ENCODE data around the gene AOX1. TPM values are rescaled to one million over a fixed set of nuclear protein-coding genes. Genes with fewer than 3 reads are reported as not detected.
A peak's percentile ranks its signal among the peaks of the same experiment; 100 is the strongest.
"Not testable (repeated sequence)": the region's sequence is repeated elsewhere in the genome, so short reads cannot be mapped to it uniquely, and the experiment has no call there.

Gene AOX1
- total RNA-seq (not detected), total RNA-seq (0.15 to 0.46 reads per million in 2 donors)

- ATAC-seq, result peak; percentile 58
- no peaks in the 10 kb centered on the region for H3K9me3 ChIP-seq (ENCODE audit: control insufficient read depth, low read length, poor library complexity, severe bottlenecking)
- Mint-ChIP-seq H3K27me3 (peaks cover 10% of the 10 kb centered on the region), H3K4me1 (peaks cover 7% of the 10 kb centered on the region), H3K36me3 (ENCODE audit: low read depth) (peaks cover 3% of the 10 kb centered on the region), H3K27ac (no peak within 1 kb of the TSS), H3K4me3 (peak within 1 kb of the TSS; percentile 84)
- DNase-seq, result peak in 1 of 3 donors; percentile 8
These were observed at the start of gene AOX1 for GRCh38 chr2:200585730-200586643. Gene AOX1 (plus strand): TSS chr2:200586014. CDS start chr2:200586109, 95 bp downstream.

GRCh38 chr2:200538139-200538538, 47.7 kb upstream of the AOX1 start:
- Mint-ChIP-seq H3K27ac (no peak overlapping the region), H3K27me3 (no peaks in the 10 kb centered on the region), H3K36me3 (ENCODE audit: low read depth) (no peaks in the 10 kb centered on the region), H3K4me1 (peaks cover 2% of the 10 kb centered on the region), H3K4me3 (no peak overlapping the region)
- no peaks in the 10 kb centered on the region for H3K9me3 ChIP-seq (ENCODE audit: control insufficient read depth, low read length, poor library complexity, severe bottlenecking)
- DNase-seq, result no peak
- no peak for ATAC-seq

GRCh38 chr2:200540793-200541192, 45.0 kb upstream of the AOX1 start:
- Mint-ChIP-seq H3K36me3 (ENCODE audit: low read depth) (no peaks in the 10 kb centered on the region), H3K27me3 (no peaks in the 10 kb centered on the region), H3K27ac (no peak overlapping the region), H3K4me1 (no peaks in the 10 kb centered on the region), H3K4me3 (no peak overlapping the region)
- ATAC-seq (no peak), DNase-seq (no peak)
- no peaks in the 10 kb centered on the region for H3K9me3 ChIP-seq (ENCODE audit: control insufficient read depth, low read length, poor library complexity, severe bottlenecking)

GRCh38 chr2:200566596-200566995, 19.2 kb upstream of the AOX1 start:
- not testable (repeated sequence) for H3K4me1 Mint-ChIP-seq; H3K27me3 Mint-ChIP-seq; H3K36me3 Mint-ChIP-seq (ENCODE audit: low read depth); DNase-seq; H3K27ac Mint-ChIP-seq; H3K4me3 Mint-ChIP-seq; H3K9me3 ChIP-seq (ENCODE audit: control insufficient read depth, low read length, poor library complexity, severe bottlenecking); ATAC-seq

- H3K4me3 Mint-ChIP-seq, result no peak overlapping the region
- no peaks in the 10 kb centered on the region for H3K4me1 Mint-ChIP-seq
- H3K9me3 ChIP-seq (ENCODE audit: control insufficient read depth, low read length, poor library complexity, severe bottlenecking), result no peaks in the 10 kb centered on the region
- ATAC-seq (no peak), DNase-seq (no peak)
- H3K27ac Mint-ChIP-seq, result no peak overlapping the region
- H3K27me3 Mint-ChIP-seq, result no peaks in the 10 kb centered on the region
- no peaks in the 10 kb centered on the region for H3K36me3 Mint-ChIP-seq (ENCODE audit: low read depth)
These were observed 17.9 kb upstream of the AOX1 start for GRCh38 chr2:200567932-200568331.

- no peaks in the 10 kb centered on the region for H3K36me3 Mint-ChIP-seq (ENCODE audit: low read depth)
- DNase-seq (no peak), ATAC-seq (no peak)
- H3K9me3 ChIP-seq (ENCODE audit: control insufficient read depth, low read length, poor library complexity, severe bottlenecking), result no peaks in the 10 kb centered on the region
- no peaks in the 10 kb centered on the region for H3K27me3 Mint-ChIP-seq
- H3K27ac Mint-ChIP-seq, result peak overlapping the region; percentile 72
- no peaks in the 10 kb centered on the region for H3K4me1 Mint-ChIP-seq
- no peak overlapping the region for H3K4me3 Mint-ChIP-seq
These were observed 9.9 kb upstream of the AOX1 start for GRCh38 chr2:200575957-200576356.

GRCh38 chr2:200577027-200577426, 8.8 kb upstream of the AOX1 start:
- H3K9me3 ChIP-seq (ENCODE audit: control insufficient read depth, low read length, poor library complexity, severe bottlenecking), result no peaks in the 10 kb centered on the region
- H3K27ac Mint-ChIP-seq, result no peak overlapping the region
- no peaks in the 10 kb centered on the region for H3K36me3 Mint-ChIP-seq (ENCODE audit: low read depth)
- H3K4me1 Mint-ChIP-seq, result no peaks in the 10 kb centered on the region
- H3K27me3 Mint-ChIP-seq, result no peaks in the 10 kb centered on the region
- no peak overlapping the region for H3K4me3 Mint-ChIP-seq
- ATAC-seq (no peak), DNase-seq (no peak)

- Mint-ChIP-seq H3K4me1 (no peaks in the 10 kb centered on the region), H3K36me3 (ENCODE audit: low read depth) (peaks cover 3% of the 10 kb centered on the region), H3K27ac (no peak overlapping the region), H3K4me3 (no peak overlapping the region), H3K27me3 (no peaks in the 10 kb centered on the region)
- H3K9me3 ChIP-seq (ENCODE audit: control insufficient read depth, low read length, poor library complexity, severe bottlenecking), result no peaks in the 10 kb centered on the region
- DNase-seq (no peak), ATAC-seq (peak; percentile 51)
These were observed 7.0 kb upstream of the AOX1 start for GRCh38 chr2:200578778-200579177.

GRCh38 chr2:200584639-200585038, 1.2 kb upstream of the AOX1 start:
- no peak overlapping the region for H3K27ac Mint-ChIP-seq
- DNase-seq (no peak), ATAC-seq (no peak)
- H3K9me3 ChIP-seq (ENCODE audit: control insufficient read depth, low read length, poor library complexity, severe bottlenecking), result no peaks in the 10 kb centered on the region
- H3K36me3 Mint-ChIP-seq (ENCODE audit: low read depth), result peaks cover 3% of the 10 kb centered on the region
- H3K27me3 Mint-ChIP-seq, result no peaks in the 10 kb centered on the region
- H3K4me1 Mint-ChIP-seq, result peaks cover 7% of the 10 kb centered on the region
- no peak overlapping the region for H3K4me3 Mint-ChIP-seq

GRCh38 chr2:200585340-200585729, 479 bp upstream of the AOX1 start:
- no peaks in the 10 kb centered on the region for H3K9me3 ChIP-seq (ENCODE audit: control insufficient read depth, low read length, poor library complexity, severe bottlenecking)
- peaks cover 4% of the 10 kb centered on the region for H3K27me3 Mint-ChIP-seq
- peaks cover 7% of the 10 kb centered on the region for H3K4me1 Mint-ChIP-seq
- no peak overlapping the region for H3K27ac Mint-ChIP-seq
- peak overlapping the region; percentile 84 for H3K4me3 Mint-ChIP-seq
- H3K36me3 Mint-ChIP-seq (ENCODE audit: low read depth), result peaks cover 3% of the 10 kb centered on the region
- no peak for DNase-seq
- ATAC-seq, result no peak

- peak overlapping the region; percentile 84 for H3K4me3 Mint-ChIP-seq
- H3K27ac Mint-ChIP-seq, result no peak overlapping the region
- DNase-seq, result no peak
- ATAC-seq, result no peak
- peaks cover 16% of the 10 kb centered on the region for H3K27me3 Mint-ChIP-seq
- H3K4me1 Mint-ChIP-seq, result peaks cover 7% of the 10 kb centered on the region
- peaks cover 3% of the 10 kb centered on the region for H3K36me3 Mint-ChIP-seq (ENCODE audit: low read depth)
- no peaks in the 10 kb centered on the region for H3K9me3 ChIP-seq (ENCODE audit: control insufficient read depth, low read length, poor library complexity, severe bottlenecking)
These were observed 796 bp downstream of the AOX1 start for GRCh38 chr2:200586644-200586975.

- no peak for ATAC-seq
- Mint-ChIP-seq H3K36me3 (ENCODE audit: low read depth) (peaks cover 3% of the 10 kb centered on the region), H3K4me3 (peak overlapping the region; percentile 31), H3K27me3 (peaks cover 21% of the 10 kb centered on the region), H3K4me1 (peaks cover 7% of the 10 kb centered on the region), H3K27ac (no peak overlapping the region)
- no peaks in the 10 kb centered on the region for H3K9me3 ChIP-seq (ENCODE audit: control insufficient read depth, low read length, poor library complexity, severe bottlenecking)
- DNase-seq, result no peak
These were observed 1.3 kb downstream of the AOX1 start for GRCh38 chr2:200587007-200587616.

- peaks cover 28% of the 10 kb centered on the region for H3K27me3 Mint-ChIP-seq
- no peaks in the 10 kb centered on the region for H3K9me3 ChIP-seq (ENCODE audit: control insufficient read depth, low read length, poor library complexity, severe bottlenecking)
- ATAC-seq, result no peak
- no peaks in the 10 kb centered on the region for H3K36me3 Mint-ChIP-seq (ENCODE audit: low read depth)
- peaks cover 7% of the 10 kb centered on the region for H3K4me1 Mint-ChIP-seq
- no peak overlapping the region for H3K27ac Mint-ChIP-seq
- DNase-seq, result no peak
- H3K4me3 Mint-ChIP-seq, result no peak overlapping the region
These were observed 2.4 kb downstream of the AOX1 start for GRCh38 chr2:200588076-200588678.

All from T-helper 17 cell (primary cell).